IMR-90 (cell line): ENCODE results near the gene CD40LG. TPM values are rescaled to one million over a fixed set of nuclear protein-coding genes. Genes with fewer than 3 reads are reported as not detected.

Source experiments
- ATAC-seq: fragments of 200-7000 bp; cut with Tn5 transposase; 2 replicates; pipeline ENCODE4 v1.9.1; 2020; ENCODE audit warnings: low read depth, mild to moderate bottlenecking, moderate library complexity
- BruUV-seq: library from RNA; stranded (reverse); fragments of 400-500 nt; replicated peaks from 2 replicates; lab custom pipeline; 2021; lab: Mats Ljungman, UMichigan
- CTCF ChIA-PET: fragments of 300-600 bp; formaldehyde crosslinking; extraction: SDS; loops from one replicate; lab custom pipeline; 2021; ENCODE audit warnings: antibody characterized with exemption; lab: Yijun Ruan, JAX
- POLR2A ChIA-PET: fragments of 300-600 bp; sonication (Branson Sonifier 250); formaldehyde crosslinking; loops from one replicate; lab custom pipeline; 2022; ENCODE audit warnings: antibody characterized with exemption; ENCODE audit not compliant: unreplicated experiment; lab: Charles Lee
- DNase-seq: peaks from one replicate; pipeline ENCODE4 v3.0.0; 2013
- H2AFZ ChIP-seq: replicated peaks from 2 replicates; pipeline ENCODE3; 2013; ENCODE audit warnings: low read length, mild to moderate bottlenecking; ENCODE audit not compliant: poor library complexity
- H2AK5ac ChIP-seq: 2 replicates; pipeline ENCODE4 v1.6.1; 2013; ENCODE audit warnings: low read depth, low read length, inconsistent platforms
- H2AK9ac ChIP-seq: replicated peaks from 2 replicates; pipeline ENCODE3; 2013; ENCODE audit warnings: mild to moderate bottlenecking, low read depth, low read length, moderate library complexity; ENCODE audit not compliant: poor library complexity
- H2BK120ac ChIP-seq: 2 replicates; pipeline ENCODE4 v1.6.1; 2013; ENCODE audit warnings: low read depth, low read length, inconsistent platforms
- H2BK15ac ChIP-seq: 3 replicates; pipeline ENCODE4 v1.6.1; 2013; ENCODE audit warnings: low read depth, low read length, inconsistent platforms
- H2BK20ac ChIP-seq: 2 replicates; pipeline ENCODE4 v1.6.1; 2013; ENCODE audit warnings: low read depth, mild to moderate bottlenecking, inconsistent platforms, low read length, moderate library complexity
- H2BK5ac ChIP-seq: 2 replicates; pipeline ENCODE4 v1.6.1; 2013; ENCODE audit warnings: mild to moderate bottlenecking, low read depth, low read length, inconsistent platforms; ENCODE audit not compliant: poor library complexity, severe bottlenecking
- H3K14ac ChIP-seq: replicated peaks from 2 replicates; pipeline ENCODE4 v1.6.1; 2013; ENCODE audit warnings: low read depth, low read length, inconsistent platforms
- H3K18ac ChIP-seq: 2 replicates; pipeline ENCODE4 v1.6.1; 2013; ENCODE audit warnings: low read depth, low read length, control low read depth
- H3K23ac ChIP-seq: 2 replicates; pipeline ENCODE4 v1.6.1; 2013; ENCODE audit warnings: low read depth, low read length, inconsistent platforms
- H3K27ac ChIP-seq: 2 replicates; pipeline ENCODE4 v1.5.1; 2013; ENCODE audit warnings: mild to moderate bottlenecking, control low read depth, low read length; ENCODE audit not compliant: insufficient read depth
- H3K27me3 ChIP-seq: 2 replicates; pipeline ENCODE4 v1.6.1; 2013; ENCODE audit warnings: low read length; ENCODE audit not compliant: control insufficient read depth, insufficient read depth
- H3K36me3 ChIP-seq: 2 replicates; pipeline ENCODE4 v1.6.1; 2013; ENCODE audit warnings: low read length, mixed read lengths; ENCODE audit not compliant: control insufficient read depth, insufficient read depth
- H3K4ac ChIP-seq: 2 replicates; pipeline ENCODE4 v1.6.1; 2013; ENCODE audit warnings: low read depth, low read length, inconsistent platforms
- H3K4me1 ChIP-seq: 2 replicates; pipeline ENCODE4 v1.6.1; 2013; ENCODE audit warnings: low read length, mixed read lengths; ENCODE audit not compliant: control insufficient read depth, insufficient read depth
- H3K4me2 ChIP-seq: 2 replicates; pipeline ENCODE4 v1.6.1; 2013; ENCODE audit warnings: low read depth, mild to moderate bottlenecking, control low read depth, low read length, moderate library complexity
- H3K4me3 ChIP-seq: 2 replicates; pipeline ENCODE4 v1.5.1; 2013; ENCODE audit warnings: low read depth, mild to moderate bottlenecking, control low read depth, low read length, moderate library complexity; ENCODE audit not compliant: insufficient read depth
- H3K56ac ChIP-seq: 2 replicates; pipeline ENCODE4 v1.6.1; 2013; ENCODE audit warnings: low read length, inconsistent platforms; ENCODE audit not compliant: insufficient read depth; ENCODE audit errors: extremely low read depth
- H3K79me1 ChIP-seq, 2 experiments: 2 replicates each; pipeline ENCODE4 v1.6.1; 2013; ENCODE audit warnings: low read length in 2 of 2, inconsistent platforms in 1 of 2, low read depth in 1 of 2
- H3K9ac ChIP-seq: 2 replicates; pipeline ENCODE4 v1.6.1; 2013; ENCODE audit warnings: low read depth, low read length, control low read depth
- H3K9me1 ChIP-seq: 2 replicates; pipeline ENCODE4 v1.6.1; 2013; ENCODE audit warnings: low read length, inconsistent platforms; ENCODE audit not compliant: insufficient read depth
- H3K9me3 ChIP-seq: 2 replicates; pipeline ENCODE4 v1.6.1; 2013; ENCODE audit warnings: low read length; ENCODE audit not compliant: control insufficient read depth, insufficient read depth
- H4K20me1 ChIP-seq: 2 replicates; pipeline ENCODE4 v1.6.1; 2013; ENCODE audit warnings: low read length, inconsistent platforms; ENCODE audit not compliant: insufficient read depth
- H4K5ac ChIP-seq: 2 replicates; pipeline ENCODE4 v1.6.1; 2013; ENCODE audit warnings: mild to moderate bottlenecking, low read depth, low read length, control low read depth
- H4K8ac ChIP-seq, 2 experiments: 2 replicates each; pipeline ENCODE4 v1.6.1; 2013; ENCODE audit warnings: low read depth in 2 of 2, low read length in 2 of 2, control low read depth in 1 of 2, inconsistent platforms in 1 of 2
- H4K91ac ChIP-seq: 2 replicates; pipeline ENCODE4 v1.6.1; 2013; ENCODE audit warnings: low read depth, low read length, inconsistent platforms; ENCODE audit not compliant: insufficient read depth
- MAFK ChIP-seq: IDR thresholded peaks from 2 replicates; pipeline ENCODE4 v1.6.1; 2012; ENCODE audit warnings: low read depth, low read length, improper control_type of control experiment
- RFX5 ChIP-seq: IDR thresholded peaks from 2 replicates; pipeline ENCODE4 v1.8.0; 2012; ENCODE audit warnings: low read depth, mild to moderate bottlenecking, low read length, moderate library complexity
- SMC3 ChIP-seq: fragments of 150-350 bp; IDR thresholded peaks from 2 replicates; pipeline ENCODE4 v1.6.1; 2016; ENCODE audit warnings: low read depth, mild to moderate bottlenecking, antibody characterized with exemption, low read length, moderate library complexity
- WGBS, 2 experiments: methylation state at CpG; one replicate each; pipeline versions ENCODE4 v1.1.5 to v1.1.7; 2013; ENCODE audit warnings: missing lambda C conversion rate in 2 of 2; ENCODE audit not compliant: insufficient read length in 1 of 2; ENCODE audit errors: extremely low coverage in 2 of 2; 5-methylcytosine and 5-hydroxymethylcytosine counted together
- dilution Hi-C: fragments of 300-500 bp; cut with HindIII; formaldehyde crosslinking; loops from one replicate; pipeline ENCODE4 v1.14.3; 2018; ENCODE audit warnings: low sequenced_read_pairs; ENCODE audit not compliant: unreplicated experiment
- in situ Hi-C: fragments of 300-500 bp; cut with MboI; formaldehyde crosslinking; loops from 3 replicates; pipeline ENCODE4 v1.14.3; 2019; ENCODE audit warnings: low sequenced_read_pairs, inconsistent platforms, mixed read lengths
- intact Hi-C: fragments of 100-400 bp; cut with micrococcal nuclease; formaldehyde crosslinking; loops from 2 replicates; pipeline ENCODE4 v1.10.0; 2022
- polyA plus RNA-seq, 3 experiments: library from polyadenylated mRNA; depleted of rRNA; stranded (reverse); fragments of >200 nt; gene quantifications; 2 replicates each; pipeline ENCODE4 v1.2.3, GENCODE V29; 2012; ENCODE audit warnings: low replicate concordance in 1 of 3
- total RNA-seq: library from RNA; depleted of rRNA; stranded (reverse); fragments of >200 nt; gene quantifications from 2 replicates; pipeline ENCODE4 v1.2.3, GENCODE V29; 2012

CD40LG gene
- total and polyA plus RNA-seq, 2 of the 4 experiments (the other 2 are of a cell fraction), result not detected

GRCh38 chrX:136598631-136599030 lies 49.3 kb upstream of the CD40LG start:
- DNase-seq (no peak), ATAC-seq (no peak)
- TF ChIP-seq SMC3, result no peak
- TF ChIP-seq MAFK, result no peak
- no peak for TF ChIP-seq RFX5
- no CpG with 5 or more reads among the region's 8 CpGs for WGBS, 2 experiments
- Histone ChIP-seq H2BK120ac (no peak overlapping the region), H3K27ac (no peak overlapping the region), H3K4me1 (no peaks in the 10 kb centered on the region), H4K8ac (no peak overlapping the region), H2AFZ (no peak overlapping the region), H3K27me3 (no peaks in the 10 kb centered on the region), H3K4me3 (no peak overlapping the region), H2BK20ac (no peak overlapping the region), H3K9me3 (no peaks in the 10 kb centered on the region), H3K14ac (no peak overlapping the region), H3K79me1 (no peaks in the 10 kb centered on the region), H3K23ac (no peak overlapping the region), H4K5ac (no peak overlapping the region), H3K4me2 (no peak overlapping the region), H3K4ac (no peak overlapping the region), H2AK5ac (no peak overlapping the region), H2BK15ac (no peak overlapping the region), H4K91ac (no peak overlapping the region), H3K36me3 (no peaks in the 10 kb centered on the region), H2AK9ac (no peak overlapping the region), H4K20me1 (no peaks in the 10 kb centered on the region), H3K9ac (no peak overlapping the region), H3K18ac (no peak overlapping the region), H2BK5ac (no peak overlapping the region), H3K56ac (no peak overlapping the region), H3K9me1 (no peaks in the 10 kb centered on the region)
- ChIA-PET POLR2A (no interaction called here), CTCF (interaction anchor here (0.6 kb wide), 1 partner anchor 403 kb away, joined by 4 read pairs; no protein-coding TSS in a partner anchor)
- dilution Hi-C loops (no loop called here), in situ Hi-C loops (no loop called here), intact Hi-C loops (no loop called here)
- no TSS peak for BruUV-seq
